Measurements from ENCODE around the gene GLI3. TPM values are rescaled to one million over a fixed set of nuclear protein-coding genes. Genes with fewer than 3 reads are reported as not detected.

GLI3 gene
- total RNA-seq, 1 experiment from 2014 or later, result 46.2 TPM

DNA sequence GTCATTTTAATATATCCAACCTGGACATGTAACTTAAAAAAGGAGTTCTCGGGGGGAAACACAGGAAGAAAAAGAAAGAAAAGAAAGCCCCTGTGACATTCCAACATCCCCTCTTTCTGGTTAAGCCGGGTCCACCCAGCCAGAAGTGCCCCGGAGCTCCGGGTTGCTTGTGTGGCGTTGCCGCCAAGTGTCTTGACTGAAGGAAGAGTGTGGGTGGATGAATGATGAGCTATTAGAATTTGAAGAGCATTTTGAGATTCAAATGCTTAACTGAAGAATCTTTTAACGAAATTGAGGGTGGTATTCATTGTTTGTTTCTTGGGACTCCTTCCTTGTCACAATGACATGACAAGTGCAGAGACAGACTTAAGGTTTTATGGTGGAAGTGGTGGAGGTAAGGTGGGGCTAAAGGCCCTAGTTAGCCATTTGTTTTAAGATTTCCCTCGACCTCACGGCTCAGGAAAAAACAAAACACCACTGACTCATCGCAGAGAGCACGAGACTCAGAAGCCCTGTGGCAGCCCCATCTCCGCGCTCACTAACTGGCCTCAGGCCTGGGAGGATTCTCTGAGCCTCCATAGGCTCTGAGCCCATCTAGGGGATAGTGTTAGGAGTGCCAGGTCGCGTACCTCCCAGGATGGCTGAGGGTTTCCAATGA lies 1.8 kb upstream of the GLI3 start (continued):
- TF ChIP-seq, protein P1, sequence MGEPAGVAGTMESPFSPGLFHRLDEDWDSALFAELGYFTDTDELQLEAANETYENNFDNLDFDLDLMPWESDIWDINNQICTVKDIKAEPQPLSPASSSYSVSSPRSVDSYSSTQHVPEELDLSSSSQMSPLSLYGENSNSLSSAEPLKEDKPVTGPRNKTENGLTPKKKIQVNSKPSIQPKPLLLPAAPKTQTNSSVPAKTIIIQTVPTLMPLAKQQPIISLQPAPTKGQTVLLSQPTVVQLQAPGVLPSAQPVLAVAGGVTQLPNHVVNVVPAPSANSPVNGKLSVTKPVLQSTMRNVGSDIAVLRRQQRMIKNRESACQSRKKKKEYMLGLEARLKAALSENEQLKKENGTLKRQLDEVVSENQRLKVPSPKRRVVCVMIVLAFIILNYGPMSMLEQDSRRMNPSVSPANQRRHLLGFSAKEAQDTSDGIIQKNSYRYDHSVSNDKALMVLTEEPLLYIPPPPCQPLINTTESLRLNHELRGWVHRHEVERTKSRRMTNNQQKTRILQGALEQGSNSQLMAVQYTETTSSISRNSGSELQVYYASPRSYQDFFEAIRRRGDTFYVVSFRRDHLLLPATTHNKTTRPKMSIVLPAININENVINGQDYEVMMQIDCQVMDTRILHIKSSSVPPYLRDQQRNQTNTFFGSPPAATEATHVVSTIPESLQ (CRISPR knock-in tag; IDR thresholded peaks at IDR 0.05), result no peak
- no peak for TF ChIP-seq OVOL2 (CRISPR knock-in tag; IDR thresholded peaks at IDR 0.05; ENCODE audit: borderline replicate concordance)

DNA sequence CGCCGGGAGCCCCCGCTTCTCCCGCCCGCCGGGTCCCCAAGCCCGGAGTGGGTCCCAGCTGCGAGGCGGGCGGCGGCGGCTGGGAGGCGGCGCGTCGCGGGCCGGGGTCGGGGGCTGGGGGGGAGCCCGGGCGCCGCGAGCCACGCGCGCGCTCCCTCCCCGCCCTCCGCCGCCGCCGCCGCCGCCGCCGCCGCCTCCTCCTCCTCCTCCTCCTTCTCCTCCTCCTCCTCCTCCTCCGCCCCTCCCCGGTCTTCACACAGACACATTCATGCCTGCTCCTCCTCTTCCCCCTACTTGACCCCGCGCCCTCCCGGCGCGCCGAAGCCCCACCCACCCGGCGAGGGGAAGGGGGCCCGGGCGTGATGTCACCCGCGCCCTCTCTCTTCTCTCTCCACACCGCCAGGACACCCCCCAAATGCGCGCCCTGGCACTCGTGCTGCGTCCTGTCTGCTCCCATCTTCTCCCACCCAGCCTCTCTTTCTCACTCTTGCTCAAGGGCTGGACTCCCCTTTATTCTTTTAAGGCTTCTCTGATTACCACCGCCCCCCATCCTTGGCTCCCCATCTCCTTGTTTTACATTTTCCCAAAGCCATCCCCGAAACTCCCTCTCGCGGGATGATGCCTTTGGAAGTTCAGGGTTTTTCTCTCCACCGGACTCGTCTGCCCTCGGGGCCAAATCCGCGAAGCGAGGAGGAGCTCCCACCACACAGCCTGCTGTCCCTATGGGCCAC lies 967 bp upstream of the GLI3 start:
- POLR2A ChIA-PET, result interaction anchor here (1.6 kb wide), 1 partner anchor 10 kb away, joined by 9 read pairs; no protein-coding TSS in a partner anchor
- H3K27ac Mint-ChIP-seq, result peak overlapping the region; percentile 97
- H3K27me3 Mint-ChIP-seq (ENCODE audit: low read depth), result peaks cover 37% of the 10 kb centered on the region
- CTCF ChIA-PET, result interaction anchor here (0.7 to 1.0 kb wide), 4 partner anchors 11 to 258 kb away, joined by 3 to 4 read pairs (median 4); no protein-coding TSS in a partner anchor
- no peaks in the 10 kb centered on the region for H3K9me3 Mint-ChIP-seq
- TF ChIP-seq, protein P2, sequence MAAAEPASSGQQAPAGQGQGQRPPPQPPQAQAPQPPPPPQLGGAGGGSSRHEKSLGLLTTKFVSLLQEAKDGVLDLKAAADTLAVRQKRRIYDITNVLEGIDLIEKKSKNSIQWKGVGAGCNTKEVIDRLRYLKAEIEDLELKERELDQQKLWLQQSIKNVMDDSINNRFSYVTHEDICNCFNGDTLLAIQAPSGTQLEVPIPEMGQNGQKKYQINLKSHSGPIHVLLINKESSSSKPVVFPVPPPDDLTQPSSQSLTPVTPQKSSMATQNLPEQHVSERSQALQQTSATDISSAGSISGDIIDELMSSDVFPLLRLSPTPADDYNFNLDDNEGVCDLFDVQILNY (CRISPR knock-in tag; IDR thresholded peaks at IDR 0.05), result no peak
- TF ChIP-seq ZBTB21 (CRISPR knock-in tag; IDR thresholded peaks at IDR 0.05; ENCODE audit: borderline replicate concordance) (peak; percentile 28; the same call in 1 of the 2 replicates), HMGA2 (CRISPR knock-in tag; IDR thresholded peaks at IDR 0.05) (no peak), TP53 (CRISPR knock-in tag; IDR thresholded peaks at IDR 0.05) (no peak)
- TF ChIP-seq, protein P3, sequence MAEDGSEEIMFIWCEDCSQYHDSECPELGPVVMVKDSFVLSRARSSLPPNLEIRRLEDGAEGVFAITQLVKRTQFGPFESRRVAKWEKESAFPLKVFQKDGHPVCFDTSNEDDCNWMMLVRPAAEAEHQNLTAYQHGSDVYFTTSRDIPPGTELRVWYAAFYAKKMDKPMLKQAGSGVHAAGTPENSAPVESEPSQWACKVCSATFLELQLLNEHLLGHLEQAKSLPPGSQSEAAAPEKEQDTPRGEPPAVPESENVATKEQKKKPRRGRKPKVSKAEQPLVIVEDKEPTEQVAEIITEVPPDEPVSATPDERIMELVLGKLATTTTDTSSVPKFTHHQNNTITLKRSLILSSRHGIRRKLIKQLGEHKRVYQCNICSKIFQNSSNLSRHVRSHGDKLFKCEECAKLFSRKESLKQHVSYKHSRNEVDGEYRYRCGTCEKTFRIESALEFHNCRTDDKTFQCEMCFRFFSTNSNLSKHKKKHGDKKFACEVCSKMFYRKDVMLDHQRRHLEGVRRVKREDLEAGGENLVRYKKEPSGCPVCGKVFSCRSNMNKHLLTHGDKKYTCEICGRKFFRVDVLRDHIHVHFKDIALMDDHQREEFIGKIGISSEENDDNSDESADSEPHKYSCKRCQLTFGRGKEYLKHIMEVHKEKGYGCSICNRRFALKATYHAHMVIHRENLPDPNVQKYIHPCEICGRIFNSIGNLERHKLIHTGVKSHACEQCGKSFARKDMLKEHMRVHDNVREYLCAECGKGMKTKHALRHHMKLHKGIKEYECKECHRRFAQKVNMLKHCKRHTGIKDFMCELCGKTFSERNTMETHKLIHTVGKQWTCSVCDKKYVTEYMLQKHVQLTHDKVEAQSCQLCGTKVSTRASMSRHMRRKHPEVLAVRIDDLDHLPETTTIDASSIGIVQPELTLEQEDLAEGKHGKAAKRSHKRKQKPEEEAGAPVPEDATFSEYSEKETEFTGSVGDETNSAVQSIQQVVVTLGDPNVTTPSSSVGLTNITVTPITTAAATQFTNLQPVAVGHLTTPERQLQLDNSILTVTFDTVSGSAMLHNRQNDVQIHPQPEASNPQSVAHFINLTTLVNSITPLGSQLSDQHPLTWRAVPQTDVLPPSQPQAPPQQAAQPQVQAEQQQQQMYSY (CRISPR knock-in tag; IDR thresholded peaks at IDR 0.05), result peak; percentile 88
- peaks cover 44% of the 10 kb centered on the region for H3K4me1 Mint-ChIP-seq
- DNase-seq (ENCODE audit: low spot score) (peak; percentile 79), ATAC-seq (peak; percentile 46)
- H3K4me3 Mint-ChIP-seq, result peak overlapping the region; percentile 87
- no peaks in the 10 kb centered on the region for H3K36me3 Mint-ChIP-seq

DNA sequence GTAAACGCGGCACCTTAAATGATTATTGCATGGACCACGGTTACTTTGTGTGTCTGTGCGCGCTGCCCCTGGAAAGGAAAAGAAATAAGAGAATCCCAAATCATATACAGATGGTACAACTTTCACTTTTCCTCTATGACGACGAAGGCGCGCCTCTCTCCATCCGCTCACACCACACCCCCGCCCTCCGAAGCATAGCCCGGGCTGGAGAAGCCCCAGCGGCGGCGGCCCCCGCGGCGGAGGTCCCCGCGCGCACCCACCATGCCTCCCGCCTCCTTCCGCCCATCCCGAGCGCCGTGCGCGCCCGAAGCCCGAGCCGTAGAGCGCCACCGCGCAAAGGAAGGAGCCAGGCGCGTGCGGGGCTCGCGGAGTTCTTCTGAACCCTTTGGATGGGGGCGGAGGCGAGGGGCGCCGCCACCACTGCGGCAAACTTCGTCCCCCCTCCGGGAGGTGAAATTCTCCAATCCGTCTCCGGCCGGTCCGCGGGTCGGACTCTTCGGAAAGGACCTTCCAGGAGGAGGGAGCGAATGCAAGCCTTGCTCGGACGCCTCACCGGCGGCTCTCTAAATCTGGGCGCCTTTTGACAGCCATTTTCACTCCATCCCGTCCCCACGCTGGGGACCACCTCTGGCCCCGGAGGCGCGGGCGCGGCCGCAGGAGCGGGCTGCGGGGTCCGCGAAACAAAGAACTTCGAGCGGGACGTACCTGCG lies 588 bp downstream of the GLI3 start:
- H3K27me3 Mint-ChIP-seq (ENCODE audit: low read depth), result peaks cover 32% of the 10 kb centered on the region
- POLR2A ChIA-PET, result interaction anchor here (1.0 kb wide), 1 partner anchor 8 kb away, joined by 4 read pairs; no protein-coding TSS in a partner anchor
- peak overlapping the region; percentile 72; the same call in 1 of the 2 replicates for H3K27ac Mint-ChIP-seq
- peaks cover 60% of the 10 kb centered on the region for H3K4me1 Mint-ChIP-seq
- H3K4me3 Mint-ChIP-seq, result peak overlapping the region; percentile 89
- DNase-seq (ENCODE audit: low spot score), result peak; percentile 71
- H3K9me3 Mint-ChIP-seq, result no peaks in the 10 kb centered on the region
- CTCF ChIA-PET, result no interaction called here
- no peaks in the 10 kb centered on the region for H3K36me3 Mint-ChIP-seq
- ATAC-seq, result peak; percentile 23
- TF ChIP-seq, protein P4, sequence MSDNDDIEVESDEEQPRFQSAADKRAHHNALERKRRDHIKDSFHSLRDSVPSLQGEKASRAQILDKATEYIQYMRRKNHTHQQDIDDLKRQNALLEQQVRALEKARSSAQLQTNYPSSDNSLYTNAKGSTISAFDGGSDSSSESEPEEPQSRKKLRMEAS (CRISPR knock-in tag; IDR thresholded peaks at IDR 0.05), result peak; percentile 68; the same call in 1 of the 2 replicates
- TF ChIP-seq TEAD4 (CRISPR knock-in tag; IDR thresholded peaks at IDR 0.05), result no peak
- TF ChIP-seq ZNF416 (CRISPR knock-in tag; IDR thresholded peaks at IDR 0.05), result no peak
- 0 out of 2 replicates have a peak, but pooled peaks have one; percentile 5 for TF ChIP-seq KAT7 (CRISPR knock-in tag; IDR thresholded peaks at IDR 0.05; ENCODE audit: borderline replicate concordance)
- TF ChIP-seq SMAD3 (CRISPR knock-in tag; IDR thresholded peaks at IDR 0.05; ENCODE audit: borderline replicate concordance), result 0 out of 2 replicates have a peak, but pooled peaks have one; percentile 25
- TF ChIP-seq FOXP1 (CRISPR knock-in tag; IDR thresholded peaks at IDR 0.05; ENCODE audit: borderline replicate concordance), result peak; percentile 76; the same call in 1 of the 2 replicates
- TF ChIP-seq, protein P2 (CRISPR knock-in tag; IDR thresholded peaks at IDR 0.05), result peak; percentile 76; the same call in 1 of the 2 replicates
- TF ChIP-seq NR1H2 (CRISPR knock-in tag; IDR thresholded peaks at IDR 0.05), result no peak
- TF ChIP-seq CBFB (CRISPR knock-in tag; IDR thresholded peaks at IDR 0.05; ENCODE audit: low read depth), result 0 out of 2 replicates have a peak, but pooled peaks have one; percentile 32
- TF ChIP-seq OVOL2 (CRISPR knock-in tag; IDR thresholded peaks at IDR 0.05; ENCODE audit: borderline replicate concordance), result no peak
- TF ChIP-seq ZBTB21 (CRISPR knock-in tag; IDR thresholded peaks at IDR 0.05; ENCODE audit: borderline replicate concordance), result peak; percentile 61; the same call in 1 of the 2 replicates
- TF ChIP-seq, protein P3 (CRISPR knock-in tag; IDR thresholded peaks at IDR 0.05), result no peak

Measured in WTC11 (cell line).